ENCODE measurements around the gene DGAT2. TPM values are rescaled to one million over a fixed set of nuclear protein-coding genes. Genes with fewer than 3 reads are reported as not detected.

Gene DGAT2
- total and polyA plus RNA-seq, 4 donors = 57.2 to 152 (median 108) TPM

GRCh38 chr11:75814363-75814676 lies 45.7 kb downstream of the DGAT2 start:
- WGBS = 1% methylated on average over 12 of the region's 12 CpGs
- no peaks in the 10 kb centered on the region for H3K36me3 ChIP-seq (ENCODE audit: control insufficient read depth in 4 of 4, insufficient read depth in 3 of 4, low read depth in 1 of 4, low read length in 3 of 4)
- TF ChIP-seq TAF1 (conservative IDR thresholded peaks at IDR 0.05) (no peak), ZBTB33 (IDR thresholded peaks at IDR 0.05) (no peak), HNF4G (IDR thresholded peaks at IDR 0.05) (no peak), NR2F2 (IDR thresholded peaks at IDR 0.05) (no peak), REST (IDR thresholded peaks at IDR 0.05) (no peak), JUND (IDR thresholded peaks at IDR 0.05) (no peak), HNF4A (conservative IDR thresholded peaks at IDR 0.05) (no peak), GABPA (IDR thresholded peaks at IDR 0.05 in 1 of 2, conservative IDR thresholded peaks at IDR 0.05 in 1 of 2) (no peak)
- peaks cover 2 to 25% (median 22%) of the 10 kb centered on the region in 4 donors for H3K4me1 ChIP-seq (ENCODE audit: control insufficient read depth in 4 of 4, insufficient read depth in 4 of 4, low read length in 3 of 4)
- no peaks in the 10 kb centered on the region for H3K27me3 ChIP-seq (ENCODE audit: control insufficient read depth in 4 of 4, insufficient read depth in 4 of 4, low read length in 3 of 4)
- H3K27ac ChIP-seq (ENCODE audit: low read depth in 1 of 2, low read length in 2 of 2) = peak overlapping the region; percentile 26 to 42
- DNase-seq (ENCODE audit: low spot score) = no peak
- peak overlapping the region in 1 of 2 donors; percentile 14 for H3K9ac ChIP-seq (ENCODE audit: low read depth in 1 of 2, low read length in 2 of 2)
- H3K4me3 ChIP-seq (ENCODE audit: low read depth in 1 of 3, low read length in 3 of 3) = peak overlapping the region; percentile 55 to 81 (median 70)
- H3K9me3 ChIP-seq (ENCODE audit: control insufficient read depth in 4 of 4, low read length in 3 of 4) = no peaks in the 10 kb centered on the region

GRCh38 chr11:75814677-75815344 lies 46.2 kb downstream of the DGAT2 start, which contains the start of gene UVRAG:
UVRAG (plus strand) TSS chr11:75815210; CDS start chr11:75815408, 198 bp downstream.
- under 1% methylated on average over 39 of the region's 39 CpGs for WGBS
- TF ChIP-seq EGR1 (IDR thresholded peaks at IDR 0.05; ENCODE audit: low read depth in 2 of 2) (peak; percentile 60 to 68), TAF1 (conservative IDR thresholded peaks at IDR 0.05) (peak; percentile 88), RAD21 (IDR thresholded peaks at IDR 0.05) (peak; percentile 28 to 59), HNF4A (conservative IDR thresholded peaks at IDR 0.05) (peak; percentile 50 to 80), FOXA2 (IDR thresholded peaks at IDR 0.05) (no peak), SP1 (IDR thresholded peaks at IDR 0.05) (peak; percentile 100), FOXA1 (IDR thresholded peaks at IDR 0.05) (peak; percentile 45), MAX (IDR thresholded peaks at IDR 0.05) (peak; percentile 69), CTCF (IDR thresholded peaks at IDR 0.05; ENCODE audit: low read depth, low read length, missing input control) (peak; percentile 52), HNF4G (IDR thresholded peaks at IDR 0.05) (peak; percentile 28), GABPA (IDR thresholded peaks at IDR 0.05 in 1 of 2, conservative IDR thresholded peaks at IDR 0.05 in 1 of 2) (peak; percentile 53 to 88), NR2F2 (IDR thresholded peaks at IDR 0.05) (peak; percentile 91), JUND (IDR thresholded peaks at IDR 0.05) (peak in 1 of 2 donors; percentile 59), RXRA (IDR thresholded peaks at IDR 0.05) (peak; percentile 83 to 91), REST (IDR thresholded peaks at IDR 0.05) (peak; percentile 43), ATF3 (IDR thresholded peaks at IDR 0.05) (peak; percentile 71), ZBTB33 (IDR thresholded peaks at IDR 0.05) (peak; percentile 76)

More at GRCh38 chr11:75814677-75815344, 46.2 kb downstream of the DGAT2 start, which contains the start of gene UVRAG:
- peak within 1 kb of the TSS; percentile 80 to 84 for H3K27ac ChIP-seq (ENCODE audit: low read depth in 1 of 2, low read length in 2 of 2)
- peaks cover 2 to 25% (median 22%) of the 10 kb centered on the region in 4 donors for H3K4me1 ChIP-seq (ENCODE audit: control insufficient read depth in 4 of 4, insufficient read depth in 4 of 4, low read length in 3 of 4)
- H3K4me3 ChIP-seq (ENCODE audit: low read depth in 1 of 3, low read length in 3 of 3) = peak within 1 kb of the TSS; percentile 78 to 96 (median 91)
- H3K27me3 ChIP-seq (ENCODE audit: control insufficient read depth in 4 of 4, insufficient read depth in 4 of 4, low read length in 3 of 4) = no peaks in the 10 kb centered on the region
- peak within 1 kb of the TSS; percentile 26 to 84 for H3K9ac ChIP-seq (ENCODE audit: low read depth in 1 of 2, low read length in 2 of 2)
- peak; percentile 98 for DNase-seq (ENCODE audit: low spot score)
- H3K36me3 ChIP-seq (ENCODE audit: control insufficient read depth in 4 of 4, insufficient read depth in 3 of 4, low read depth in 1 of 4, low read length in 3 of 4) = no peaks in the 10 kb centered on the region
- H3K9me3 ChIP-seq (ENCODE audit: control insufficient read depth in 4 of 4, low read length in 3 of 4) = no peaks in the 10 kb centered on the region

All from liver (tissue), 9 donors.